HEK293 (cell line): ENCODE results near the gene SORCS3.
A peak's percentile ranks its signal among the peaks of the same experiment; 100 is the strongest.

Source experiments
- CTCF ChIA-PET: fragments of 350-600 bp; formaldehyde crosslinking; extraction: SDS; loops from one replicate; lab custom pipeline; 2021; ENCODE audit warnings: antibody characterized with exemption; lab: Yijun Ruan, JAX
- POLR2A ChIA-PET: fragments of 300-600 bp; formaldehyde crosslinking; extraction: SDS; loops from one replicate; lab custom pipeline; 2020; ENCODE audit warnings: antibody characterized with exemption, inconsistent platforms; lab: Yijun Ruan, JAX
- H3K27ac ChIP-seq: fragments of 200-500 bp; sonication (Bioruptor generic); 2 replicates; pipeline ENCODE4 v1.5.1; 2014; ENCODE audit warnings: low read depth, low read length, control low read depth, inconsistent platforms; ENCODE audit errors: extremely low read depth
- H3K36me3 ChIP-seq, 2 experiments: fragments of 200-500 bp in 1 of 2; sonication (Bioruptor generic) in 1 of 2; 1 replicate in 1 of 2; 2 replicates in 1 of 2; pipeline ENCODE4 v1.5.1; 2014 to 2017; ENCODE audit warnings: inconsistent platforms in 2 of 2, low read length in 2 of 2; ENCODE audit not compliant: control insufficient read depth in 2 of 2, insufficient read depth in 1 of 2
- H3K4me1 ChIP-seq: fragments of 200-500 bp; sonication (Bioruptor generic); 2 replicates; pipeline ENCODE4 v1.5.1; 2014; ENCODE audit warnings: mild to moderate bottlenecking, low read length, inconsistent platforms; ENCODE audit not compliant: control insufficient read depth, insufficient read depth
- H3K4me3 ChIP-seq: 2 replicates; pipeline ENCODE4 v1.5.1; 2011; ENCODE audit warnings: low read depth, mild to moderate bottlenecking, control low read depth, low read length, moderate library complexity
- H3K9me3 ChIP-seq: fragments of 200-500 bp; sonication (Bioruptor generic); 2 replicates; pipeline ENCODE4 v1.5.1; 2014; ENCODE audit warnings: low read depth, low read length, inconsistent platforms; ENCODE audit not compliant: control insufficient read depth, insufficient read depth
- EGR2 ChIP-seq: fragments of 450-650 bp; formaldehyde crosslinking; IDR thresholded peaks from 2 replicates; pipeline ENCODE4 v1.5.1; 2016; ENCODE audit warnings: low read depth, missing biosample characterization, missing genetic modification characterization
- ZNF132 ChIP-seq: fragments of 450-650 bp; formaldehyde crosslinking; IDR thresholded peaks from 2 replicates; pipeline ENCODE4 v1.5.1; 2017; ENCODE audit warnings: missing biosample characterization, missing genetic modification characterization, borderline replicate concordance
- ZNF239 ChIP-seq: fragments of 450-650 bp; formaldehyde crosslinking; IDR thresholded peaks from 2 replicates; pipeline ENCODE4 v1.5.1; 2016; ENCODE audit warnings: missing biosample characterization, missing genetic modification characterization
- ZNF274 ChIP-seq, 2 experiments: fragments of 200-500 bp in 1 of 2; fragments of 450-650 bp in 1 of 2; sonication (Bioruptor generic) in 1 of 2; formaldehyde crosslinking in 1 of 2; IDR thresholded peaks; 2 replicates each; pipeline versions ENCODE4 v1.5.1 to v1.6.1; 2014 to 2016; ENCODE audit warnings: borderline replicate concordance in 1 of 2, inconsistent platforms in 1 of 2, low read length in 1 of 2, missing biosample characterization in 1 of 2, missing genetic modification characterization in 1 of 2
- ZNF341 ChIP-seq: fragments of 450-650 bp; formaldehyde crosslinking; IDR thresholded peaks from 2 replicates; pipeline ENCODE4; 2016; ENCODE audit warnings: low read depth, missing biosample characterization, missing genetic modification characterization
- ZNF350 ChIP-seq: fragments of 450-650 bp; formaldehyde crosslinking; IDR thresholded peaks from 2 replicates; pipeline ENCODE4 v1.5.0; 2017; ENCODE audit warnings: missing biosample characterization, mild to moderate bottlenecking, missing genetic modification characterization
- ZNF596 ChIP-seq: fragments of 450-650 bp; IDR thresholded peaks from 2 replicates; pipeline ENCODE4 v1.5.0; 2018; ENCODE audit warnings: missing biosample characterization, mild to moderate bottlenecking, missing genetic modification characterization, moderate library complexity
- ZNF654 ChIP-seq: fragments of 450-650 bp; formaldehyde crosslinking; IDR thresholded peaks from 2 replicates; pipeline ENCODE4 v1.5.1; 2016; ENCODE audit warnings: low read depth, missing biosample characterization, missing genetic modification characterization
- ZNF658 ChIP-seq: fragments of 450-650 bp; formaldehyde crosslinking; IDR thresholded peaks from 2 replicates; pipeline ENCODE4; 2016; ENCODE audit warnings: missing biosample characterization, missing genetic modification characterization
- TF ChIP-seq, protein P1 (sequence below): fragments of 450-650 bp; formaldehyde crosslinking; IDR thresholded peaks from 2 replicates; pipeline ENCODE4 v1.5.1; 2016; ENCODE audit warnings: missing biosample characterization, missing genetic modification characterization
- TF ChIP-seq, protein P2 (sequence below): fragments of 450-650 bp; formaldehyde crosslinking; IDR thresholded peaks from 2 replicates; pipeline ENCODE4 v1.5.1; 2016; ENCODE audit warnings: missing biosample characterization, missing genetic modification characterization
- TF ChIP-seq, protein P3 (sequence below): fragments of 450-650 bp; formaldehyde crosslinking; IDR thresholded peaks from 2 replicates; pipeline ENCODE4 v1.5.1; 2016; ENCODE audit warnings: missing biosample characterization, missing genetic modification characterization

SORCS3 gene

DNA sequence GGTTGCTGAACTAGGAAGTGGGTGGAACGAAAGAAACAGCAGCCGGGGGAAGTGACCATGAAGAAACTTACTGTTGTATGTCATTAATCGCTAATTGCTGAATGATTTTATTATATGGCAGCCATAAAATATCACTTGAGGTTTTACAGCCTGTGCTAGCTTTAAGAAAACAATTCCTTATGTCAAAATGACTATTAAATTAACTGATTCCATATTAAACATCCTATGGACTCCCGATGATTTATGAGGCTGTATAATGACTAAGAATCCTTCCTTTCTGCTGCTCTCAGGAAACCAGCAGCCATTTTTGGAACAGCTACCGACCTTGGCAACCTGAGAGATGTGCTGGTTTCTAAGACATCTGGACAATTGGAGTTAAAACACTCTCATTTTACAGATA lies 421.9 kb downstream of the SORCS3 start (continued):
- TF ChIP-seq, protein P1, sequence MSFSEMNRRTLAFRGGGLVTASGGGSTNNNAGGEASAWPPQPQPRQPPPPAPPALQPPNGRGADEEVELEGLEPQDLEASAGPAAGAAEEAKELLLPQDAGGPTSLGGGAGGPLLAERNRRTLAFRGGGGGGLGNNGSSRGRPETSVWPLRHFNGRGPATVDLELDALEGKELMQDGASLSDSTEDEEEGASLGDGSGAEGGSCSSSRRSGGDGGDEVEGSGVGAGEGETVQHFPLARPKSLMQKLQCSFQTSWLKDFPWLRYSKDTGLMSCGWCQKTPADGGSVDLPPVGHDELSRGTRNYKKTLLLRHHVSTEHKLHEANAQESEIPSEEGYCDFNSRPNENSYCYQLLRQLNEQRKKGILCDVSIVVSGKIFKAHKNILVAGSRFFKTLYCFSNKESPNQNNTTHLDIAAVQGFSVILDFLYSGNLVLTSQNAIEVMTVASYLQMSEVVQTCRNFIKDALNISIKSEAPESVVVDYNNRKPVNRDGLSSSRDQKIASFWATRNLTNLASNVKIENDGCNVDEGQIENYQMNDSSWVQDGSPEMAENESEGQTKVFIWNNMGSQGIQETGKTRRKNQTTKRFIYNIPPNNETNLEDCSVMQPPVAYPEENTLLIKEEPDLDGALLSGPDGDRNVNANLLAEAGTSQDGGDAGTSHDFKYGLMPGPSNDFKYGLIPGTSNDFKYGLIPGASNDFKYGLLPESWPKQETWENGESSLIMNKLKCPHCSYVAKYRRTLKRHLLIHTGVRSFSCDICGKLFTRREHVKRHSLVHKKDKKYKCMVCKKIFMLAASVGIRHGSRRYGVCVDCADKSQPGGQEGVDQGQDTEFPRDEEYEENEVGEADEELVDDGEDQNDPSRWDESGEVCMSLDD (tag by site-specific recombination), result no peak

DNA sequence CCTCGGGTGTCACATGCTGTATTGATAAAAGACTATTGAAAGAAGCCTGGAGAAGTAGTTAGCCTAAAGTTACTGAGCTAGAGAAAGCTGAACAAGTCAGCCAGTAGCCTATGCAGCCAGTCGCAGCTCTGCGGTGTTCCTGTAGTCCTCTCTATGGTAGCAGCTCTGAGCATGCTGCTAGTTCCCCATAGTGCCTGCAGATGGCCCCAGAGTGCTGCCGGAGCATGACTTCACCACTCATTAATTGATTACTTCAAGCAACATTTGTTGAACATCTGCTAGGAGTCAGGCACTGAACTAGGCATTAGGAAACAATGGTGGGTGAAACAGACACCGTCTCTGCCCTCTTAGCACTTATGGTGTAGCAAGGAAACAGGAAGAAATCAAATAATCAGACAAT lies 422.7 kb downstream of the SORCS3 start:
- H3K36me3 ChIP-seq, result no peaks in the 10 kb centered on the region
- no peak overlapping the region for H3K4me3 ChIP-seq
- CTCF ChIA-PET, result interaction anchor here (0.7 to 1.2 kb wide), 4 partner anchors 10 to 1348 kb away, joined by 3 to 4 read pairs (median 3); no protein-coding TSS in a partner anchor
- H3K27ac ChIP-seq, result no peak overlapping the region
- TF ChIP-seq ZNF274 (IDR thresholded peaks at IDR 0.05; ENCODE audit: low read length) (no peak), ZNF274 (tag by site-specific recombination; IDR thresholded peaks at IDR 0.05; ENCODE audit: borderline replicate concordance) (no peak), ZNF654 (tag by site-specific recombination) (peak; percentile 47)
- TF ChIP-seq, all 188 proteins: peak for 1
- no peaks in the 10 kb centered on the region for H3K9me3 ChIP-seq
- no peaks in the 10 kb centered on the region for H3K4me1 ChIP-seq
- POLR2A ChIA-PET, result no interaction called here

DNA sequence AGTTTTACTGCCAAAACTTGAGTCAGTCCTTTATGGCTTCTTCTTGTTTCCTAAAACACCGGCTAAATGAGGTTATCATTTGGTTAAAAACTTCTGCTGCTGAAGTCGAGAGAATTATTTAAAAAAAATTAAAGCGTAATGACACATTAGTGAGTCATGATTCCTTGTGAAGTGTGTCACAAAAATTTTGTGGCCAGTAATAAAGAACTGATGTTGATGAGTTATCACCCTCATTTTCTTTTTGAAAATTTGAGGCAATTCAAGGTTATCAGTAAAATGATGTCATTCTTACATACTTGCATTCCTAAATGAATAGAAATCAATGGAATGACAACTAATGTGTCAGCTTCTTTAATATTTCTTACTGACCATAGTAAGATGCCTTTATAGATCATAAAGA lies 427.4 kb downstream of the SORCS3 start:
- Histone ChIP-seq H3K36me3 (no peaks in the 10 kb centered on the region), H3K9me3 (no peaks in the 10 kb centered on the region), H3K27ac (no peak overlapping the region), H3K4me3 (no peak overlapping the region), H3K4me1 (no peaks in the 10 kb centered on the region)
- ChIA-PET CTCF (no interaction called here), POLR2A (no interaction called here)
- TF ChIP-seq, protein P2, sequence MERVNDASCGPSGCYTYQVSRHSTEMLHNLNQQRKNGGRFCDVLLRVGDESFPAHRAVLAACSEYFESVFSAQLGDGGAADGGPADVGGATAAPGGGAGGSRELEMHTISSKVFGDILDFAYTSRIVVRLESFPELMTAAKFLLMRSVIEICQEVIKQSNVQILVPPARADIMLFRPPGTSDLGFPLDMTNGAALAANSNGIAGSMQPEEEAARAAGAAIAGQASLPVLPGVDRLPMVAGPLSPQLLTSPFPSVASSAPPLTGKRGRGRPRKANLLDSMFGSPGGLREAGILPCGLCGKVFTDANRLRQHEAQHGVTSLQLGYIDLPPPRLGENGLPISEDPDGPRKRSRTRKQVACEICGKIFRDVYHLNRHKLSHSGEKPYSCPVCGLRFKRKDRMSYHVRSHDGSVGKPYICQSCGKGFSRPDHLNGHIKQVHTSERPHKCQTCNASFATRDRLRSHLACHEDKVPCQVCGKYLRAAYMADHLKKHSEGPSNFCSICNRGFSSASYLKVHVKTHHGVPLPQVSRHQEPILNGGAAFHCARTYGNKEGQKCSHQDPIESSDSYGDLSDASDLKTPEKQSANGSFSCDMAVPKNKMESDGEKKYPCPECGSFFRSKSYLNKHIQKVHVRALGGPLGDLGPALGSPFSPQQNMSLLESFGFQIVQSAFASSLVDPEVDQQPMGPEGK (tag by site-specific recombination), result no peak
- no peak for TF ChIP-seq ZNF132 (tag by site-specific recombination)
- TF ChIP-seq, protein P3, sequence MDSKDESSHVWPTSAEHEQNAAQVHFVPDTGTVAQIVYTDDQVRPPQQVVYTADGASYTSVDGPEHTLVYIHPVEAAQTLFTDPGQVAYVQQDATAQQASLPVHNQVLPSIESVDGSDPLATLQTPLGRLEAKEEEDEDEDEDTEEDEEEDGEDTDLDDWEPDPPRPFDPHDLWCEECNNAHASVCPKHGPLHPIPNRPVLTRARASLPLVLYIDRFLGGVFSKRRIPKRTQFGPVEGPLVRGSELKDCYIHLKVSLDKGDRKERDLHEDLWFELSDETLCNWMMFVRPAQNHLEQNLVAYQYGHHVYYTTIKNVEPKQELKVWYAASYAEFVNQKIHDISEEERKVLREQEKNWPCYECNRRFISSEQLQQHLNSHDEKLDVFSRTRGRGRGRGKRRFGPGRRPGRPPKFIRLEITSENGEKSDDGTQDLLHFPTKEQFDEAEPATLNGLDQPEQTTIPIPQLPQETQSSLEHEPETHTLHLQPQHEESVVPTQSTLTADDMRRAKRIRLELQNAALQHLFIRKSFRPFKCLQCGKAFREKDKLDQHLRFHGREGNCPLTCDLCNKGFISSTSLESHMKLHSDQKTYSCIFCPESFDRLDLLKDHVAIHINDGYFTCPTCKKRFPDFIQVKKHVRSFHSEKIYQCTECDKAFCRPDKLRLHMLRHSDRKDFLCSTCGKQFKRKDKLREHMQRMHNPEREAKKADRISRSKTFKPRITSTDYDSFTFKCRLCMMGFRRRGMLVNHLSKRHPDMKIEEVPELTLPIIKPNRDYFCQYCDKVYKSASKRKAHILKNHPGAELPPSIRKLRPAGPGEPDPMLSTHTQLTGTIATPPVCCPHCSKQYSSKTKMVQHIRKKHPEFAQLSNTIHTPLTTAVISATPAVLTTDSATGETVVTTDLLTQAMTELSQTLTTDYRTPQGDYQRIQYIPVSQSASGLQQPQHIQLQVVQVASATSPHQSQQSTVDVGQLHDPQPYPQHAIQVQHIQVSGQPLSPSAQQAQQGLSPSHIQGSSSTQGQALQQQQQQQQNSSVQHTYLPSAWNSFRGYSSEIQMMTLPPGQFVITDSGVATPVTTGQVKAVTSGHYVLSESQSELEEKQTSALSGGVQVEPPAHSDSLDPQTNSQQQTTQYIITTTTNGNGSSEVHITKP (tag by site-specific recombination), result no peak
- no peak for TF ChIP-seq ZNF341
- TF ChIP-seq ZNF239 (tag by site-specific recombination), result no peak
- TF ChIP-seq ZNF658 (tag by site-specific recombination), result no peak
- TF ChIP-seq ZNF350 (tag by site-specific recombination), result no peak
- no peak for TF ChIP-seq EGR2
- TF ChIP-seq ZNF596 (tag by site-specific recombination), result no peak
- TF ChIP-seq ZNF654 (tag by site-specific recombination), result no peak
